ENCODE measurements around the gene ADIG. TPM values are rescaled to one million over a fixed set of nuclear protein-coding genes. Genes with fewer than 3 reads are reported as not detected.

The ADIG gene
- total and polyA plus RNA-seq, 3 donors from 2014 or later: 10.5 to 53.3 (median 40.9) TPM

DNA sequence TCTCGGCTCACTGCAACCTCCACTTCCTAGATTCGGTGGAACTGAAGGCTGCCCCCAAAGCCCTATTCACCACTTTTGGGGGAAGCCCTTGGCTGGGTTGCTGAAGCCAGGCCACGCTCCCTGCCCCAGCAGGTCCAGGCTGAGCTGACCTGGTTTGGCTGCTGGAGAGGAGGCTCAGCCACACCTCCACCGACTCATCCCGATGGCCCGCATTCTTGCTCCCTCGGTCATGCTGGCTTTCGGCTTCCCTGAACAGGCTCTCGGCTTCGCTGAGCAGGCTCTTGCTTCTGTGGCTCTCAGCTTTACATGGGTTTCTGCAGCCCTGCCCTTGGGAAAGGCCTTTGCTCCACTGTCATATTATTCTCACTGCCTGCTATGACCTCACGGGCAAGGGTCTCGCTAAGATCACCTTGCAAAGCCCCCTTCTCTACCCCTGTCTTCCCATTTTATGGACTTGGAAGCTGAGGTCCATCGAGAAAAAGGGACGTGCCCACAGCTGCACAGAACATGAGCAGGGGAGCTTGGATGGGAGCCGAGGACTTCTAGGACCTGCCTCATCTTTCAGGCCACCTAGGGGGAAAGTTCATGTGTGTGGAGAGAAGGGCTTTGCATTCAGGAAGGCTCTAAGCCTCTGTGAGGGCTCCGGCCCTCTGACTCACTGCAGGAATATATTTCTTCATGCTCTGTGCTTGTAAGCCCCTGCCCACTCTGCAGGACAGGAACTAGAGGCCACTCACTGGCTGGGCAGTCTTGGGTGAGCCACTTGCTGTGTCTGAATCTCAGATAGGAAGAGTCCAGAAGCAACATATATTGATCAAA, 36.2 kb downstream of the ADIG start:
- no peaks in the 10 kb centered on the region for H3K9me3 ChIP-seq
- TF ChIP-seq POLR2A (IDR thresholded peaks at IDR 0.05): no peak
- TF ChIP-seq, protein P1, sequence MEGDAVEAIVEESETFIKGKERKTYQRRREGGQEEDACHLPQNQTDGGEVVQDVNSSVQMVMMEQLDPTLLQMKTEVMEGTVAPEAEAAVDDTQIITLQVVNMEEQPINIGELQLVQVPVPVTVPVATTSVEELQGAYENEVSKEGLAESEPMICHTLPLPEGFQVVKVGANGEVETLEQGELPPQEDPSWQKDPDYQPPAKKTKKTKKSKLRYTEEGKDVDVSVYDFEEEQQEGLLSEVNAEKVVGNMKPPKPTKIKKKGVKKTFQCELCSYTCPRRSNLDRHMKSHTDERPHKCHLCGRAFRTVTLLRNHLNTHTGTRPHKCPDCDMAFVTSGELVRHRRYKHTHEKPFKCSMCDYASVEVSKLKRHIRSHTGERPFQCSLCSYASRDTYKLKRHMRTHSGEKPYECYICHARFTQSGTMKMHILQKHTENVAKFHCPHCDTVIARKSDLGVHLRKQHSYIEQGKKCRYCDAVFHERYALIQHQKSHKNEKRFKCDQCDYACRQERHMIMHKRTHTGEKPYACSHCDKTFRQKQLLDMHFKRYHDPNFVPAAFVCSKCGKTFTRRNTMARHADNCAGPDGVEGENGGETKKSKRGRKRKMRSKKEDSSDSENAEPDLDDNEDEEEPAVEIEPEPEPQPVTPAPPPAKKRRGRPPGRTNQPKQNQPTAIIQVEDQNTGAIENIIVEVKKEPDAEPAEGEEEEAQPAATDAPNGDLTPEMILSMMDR (IDR thresholded peaks at IDR 0.05): no peak
- H3K27ac ChIP-seq: no peak overlapping the region
- DNase-seq: no peak
- H3K4me3 ChIP-seq: no peak overlapping the region
- H3K4me1 ChIP-seq: no peaks in the 10 kb centered on the region
- WGBS, 2 donors: 81 to 87% methylated on average over 10 to 16 of the region's 16 CpGs
- no peaks in the 10 kb centered on the region for H3K27me3 ChIP-seq
- intact Hi-C loops (cut with DNase I; ENCODE audit: low total_unique reads): no loop called here
- H3K36me3 ChIP-seq (ENCODE audit: low read depth, missing control alignments): no peaks in the 10 kb centered on the region

DNA sequence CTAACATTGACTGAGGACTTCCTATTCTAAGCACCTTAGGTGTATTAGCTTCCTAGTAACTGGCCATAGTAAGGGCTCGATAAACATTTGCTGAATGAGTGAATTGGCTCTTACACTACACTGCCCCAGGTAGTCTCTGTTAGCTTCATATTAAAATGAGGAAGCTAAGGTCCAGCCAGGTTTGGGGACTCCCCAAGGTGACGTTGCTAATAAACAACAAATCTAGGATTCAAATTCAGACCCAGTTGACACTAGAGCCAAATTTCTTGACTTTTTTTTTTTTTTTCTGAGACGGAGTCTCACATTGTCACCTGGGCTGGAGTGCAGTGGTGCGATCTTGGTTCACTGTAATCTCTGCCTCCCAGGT, 36.8 kb downstream of the ADIG start:
- no peaks in the 10 kb centered on the region for H3K9me3 ChIP-seq
- H3K36me3 ChIP-seq (ENCODE audit: low read depth, missing control alignments): no peaks in the 10 kb centered on the region
- WGBS, 2 donors: 87 to 90% methylated on average over 4 of the region's 4 CpGs
- TF ChIP-seq, protein P1 (IDR thresholded peaks at IDR 0.05): no peak
- no peak for TF ChIP-seq POLR2A (IDR thresholded peaks at IDR 0.05)
- DNase-seq: no peak
- H3K27me3 ChIP-seq: no peaks in the 10 kb centered on the region
- intact Hi-C loops (cut with DNase I; ENCODE audit: low total_unique reads): no loop called here
- no peak overlapping the region for H3K4me3 ChIP-seq
- H3K27ac ChIP-seq: no peak overlapping the region
- H3K4me1 ChIP-seq: no peaks in the 10 kb centered on the region

DNA sequence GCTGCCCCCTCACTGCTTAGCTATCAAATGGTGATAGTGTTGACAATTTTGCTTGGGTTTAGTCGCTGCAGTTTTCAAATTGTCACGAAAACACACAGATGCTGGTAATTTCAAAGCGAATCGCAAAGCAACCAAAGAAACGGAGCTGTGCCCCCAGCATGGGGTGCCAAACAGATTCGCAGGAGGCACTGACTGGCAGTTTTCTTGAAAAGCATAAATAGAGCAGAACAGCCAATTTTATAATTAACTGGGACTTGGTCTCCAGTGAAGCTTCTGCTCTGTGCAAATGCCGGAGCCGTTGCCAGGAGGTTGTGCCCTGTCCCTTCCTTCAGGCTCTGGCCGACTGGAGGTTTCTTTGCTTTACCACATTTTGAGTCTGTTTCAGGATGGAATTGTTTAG, 39.4 kb downstream of the ADIG start:
- no peaks in the 10 kb centered on the region for H3K27me3 ChIP-seq
- WGBS, 2 donors: 66 to 78% methylated on average over 9 of the region's 9 CpGs

DNA sequence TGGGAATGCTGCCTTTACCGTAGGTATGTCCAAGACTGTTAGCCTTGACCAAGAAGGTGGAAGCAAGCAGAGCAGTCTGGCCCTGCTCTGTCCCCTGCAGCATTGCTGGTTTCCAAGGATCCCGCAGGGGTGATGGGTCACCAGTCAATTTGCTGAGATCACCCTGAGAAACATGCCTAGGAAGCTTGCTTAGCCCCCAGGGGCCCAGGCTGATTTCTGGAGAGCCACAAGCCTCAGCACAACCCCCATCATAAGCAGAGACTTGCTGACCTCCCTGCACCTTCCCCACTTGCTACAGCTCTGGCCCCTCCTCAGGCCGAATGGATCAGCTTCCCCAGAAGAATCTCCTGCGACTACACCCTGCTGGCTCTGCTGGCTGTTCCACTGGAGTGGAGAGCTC, 42.1 kb downstream of the ADIG start:
- intact Hi-C loops (cut with DNase I; ENCODE audit: low total_unique reads): no loop called here
- no peaks in the 10 kb centered on the region for H3K27me3 ChIP-seq
- H3K36me3 ChIP-seq (ENCODE audit: low read depth, missing control alignments): no peaks in the 10 kb centered on the region
- no peak overlapping the region for H3K27ac ChIP-seq
- no peak for DNase-seq
- no peaks in the 10 kb centered on the region for H3K4me1 ChIP-seq
- H3K4me3 ChIP-seq: no peak overlapping the region
- H3K9me3 ChIP-seq: no peaks in the 10 kb centered on the region
- 66 to 76% methylated on average over 2 to 4 of the region's 4 CpGs for WGBS, 2 donors
- no peak for TF ChIP-seq POLR2A (IDR thresholded peaks at IDR 0.05)
- TF ChIP-seq, protein P1 (IDR thresholded peaks at IDR 0.05): no peak

More for the DNA sequence above, 39.4 kb downstream of the ADIG start:
- Histone ChIP-seq H3K4me3 (no peak overlapping the region), H3K27ac (no peak overlapping the region), H3K4me1 (no peaks in the 10 kb centered on the region), H3K9me3 (no peaks in the 10 kb centered on the region), H3K36me3 (ENCODE audit: low read depth, missing control alignments) (no peaks in the 10 kb centered on the region)
- no peak for TF ChIP-seq POLR2A (IDR thresholded peaks at IDR 0.05)
- TF ChIP-seq, protein P1 (IDR thresholded peaks at IDR 0.05): no peak
- intact Hi-C loops (cut with DNase I; ENCODE audit: low total_unique reads): no loop called here
- DNase-seq: no peak

DNA sequence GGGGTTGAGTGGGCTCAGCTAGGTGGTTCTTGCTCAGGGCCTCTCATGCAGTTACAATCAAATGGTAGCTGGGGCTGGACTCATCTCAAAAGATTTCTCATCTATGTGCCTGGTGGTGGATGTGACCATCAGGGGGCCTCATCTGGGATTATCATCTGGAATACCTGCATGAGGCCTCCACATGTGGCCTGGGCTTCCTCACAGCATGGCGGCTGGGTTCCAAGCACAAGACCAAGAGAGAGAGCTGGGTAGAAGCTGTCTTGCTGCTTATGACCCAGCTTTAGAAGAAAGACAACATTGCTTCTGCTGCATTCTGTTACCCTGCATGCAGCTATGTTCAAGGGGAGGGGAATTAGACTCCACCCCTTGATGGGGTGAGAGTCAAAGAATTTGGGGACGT, 43.1 kb downstream of the ADIG start:
- intact Hi-C loops (cut with DNase I; ENCODE audit: low total_unique reads): no loop called here
- H3K36me3 ChIP-seq (ENCODE audit: low read depth, missing control alignments): no peaks in the 10 kb centered on the region
- 78 to 92% methylated on average over 2 of the region's 2 CpGs for WGBS, 2 donors

More for the DNA sequence above, 43.1 kb downstream of the ADIG start:
- Histone ChIP-seq H3K4me3 (no peak overlapping the region), H3K27me3 (no peaks in the 10 kb centered on the region), H3K4me1 (no peaks in the 10 kb centered on the region), H3K9me3 (no peaks in the 10 kb centered on the region), H3K27ac (no peak overlapping the region)
- no peak for DNase-seq
- TF ChIP-seq, protein P1 (IDR thresholded peaks at IDR 0.05): no peak
- TF ChIP-seq POLR2A (IDR thresholded peaks at IDR 0.05): no peak
